Activated naive CD4-positive, alpha-beta T cell treated with anti-CD3 and anti-CD28 coated beads, Interleukin-2, amount 50 U/mL, for 72 hours (primary cell): ENCODE data around the gene ALG6. TPM values are rescaled to one million over a fixed set of nuclear protein-coding genes. Genes with fewer than 3 reads are reported as not detected.

Experiments used
- ATAC-seq, 2 donors: fragments of 150-1000 bp; cut with Tn5 transposase; 2 replicates each; pipeline ENCODE4 v1.10.0; 2021; ENCODE audit warnings: mild to moderate bottlenecking in 2 of 2, moderate library complexity in 2 of 2
- DNase-seq, 2 donors: peaks; one replicate each; pipeline ENCODE4 v3.0.0; 2021 to 2022; ENCODE audit warnings: low spot score in 2 of 2
- H3K27ac Mint-ChIP-seq, 2 donors: one replicate each; pipeline ENCODE4 v1.8.0; 2022; ENCODE audit warnings: mild to moderate bottlenecking in 2 of 2, mixed read lengths in 2 of 2
- H3K36me3 Mint-ChIP-seq, 2 donors: one replicate each; pipeline ENCODE4 v1.8.0; 2022; ENCODE audit warnings: mixed read lengths in 2 of 2
- H3K9me3 Mint-ChIP-seq, 2 donors: one replicate each; pipeline ENCODE4 v1.8.0; 2022; ENCODE audit warnings: mixed read lengths in 2 of 2
- total RNA-seq, 2 donors: library from RNA; stranded (reverse); gene quantifications; one replicate each; pipeline ENCODE4 v1.2.3, GENCODE V29; 2022

ALG6 gene
- 10 to 100 TPM; 19.8 to 21.1 TPM for total RNA-seq

GRCh38 chr1:63367215-63368103 is at the start of gene ALG6:
ALG6 (plus strand) TSS chr1:63367627; CDS start chr1:63370978, 3,351 bp downstream.
- Mint-ChIP-seq H3K27ac (peak within 1 kb of the TSS; percentile 86 to 96), H3K36me3 (peaks cover 5 to 21% of the 10 kb centered on the region in 2 donors), H3K9me3 (no peaks in the 10 kb centered on the region)
- ATAC-seq (peak; percentile 95 to 97), DNase-seq (peak; percentile 97)

DNA sequence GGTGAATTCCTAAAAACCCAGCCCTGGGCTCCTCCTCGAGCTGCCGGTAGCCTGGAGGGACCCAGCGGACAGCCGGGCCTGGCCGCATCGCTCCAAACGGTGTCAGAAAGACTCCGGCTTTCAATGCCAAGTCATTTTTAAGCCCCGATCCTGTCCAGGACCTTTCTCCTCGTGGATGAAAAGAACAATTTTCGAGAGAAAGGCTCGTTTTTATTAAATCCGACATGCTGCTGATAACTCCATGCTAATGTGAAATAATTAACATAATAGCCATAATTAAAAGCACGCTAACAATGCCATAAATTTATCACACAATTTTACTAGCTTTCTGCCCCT is 49.6 kb upstream of the ALG6 start:
- Mint-ChIP-seq H3K9me3 (peaks cover 7 to 8% of the 10 kb centered on the region in 2 donors), H3K27ac (no peak overlapping the region), H3K36me3 (peaks cover 28 to 41% of the 10 kb centered on the region in 2 donors)
- ATAC-seq = no peak
- no peak for DNase-seq

GRCh38 chr1:63318201-63318979 is 49.0 kb upstream of the ALG6 start:
- ATAC-seq (no peak), DNase-seq (peak in 1 of 2 donors; percentile 18)
- H3K36me3 Mint-ChIP-seq = peaks cover 28 to 41% of the 10 kb centered on the region in 2 donors
- H3K9me3 Mint-ChIP-seq = peaks cover 7 to 8% of the 10 kb centered on the region in 2 donors
- H3K27ac Mint-ChIP-seq = no peak overlapping the region

- Mint-ChIP-seq H3K36me3 (peaks cover 28 to 41% of the 10 kb centered on the region in 2 donors), H3K27ac (peak overlapping the region in 1 of 2 donors; percentile 68), H3K9me3 (peaks cover 7 to 8% of the 10 kb centered on the region in 2 donors)
- peak in 1 of 2 donors; percentile 10 for DNase-seq
- no peak for ATAC-seq
These were observed 48.1 kb upstream of the ALG6 start for GRCh38 chr1:63319046-63320021.

- DNase-seq = peak in 1 of 2 donors; percentile 27
- H3K27ac Mint-ChIP-seq = peak overlapping the region in 1 of 2 donors; percentile 68
- H3K9me3 Mint-ChIP-seq = peaks cover 7 to 8% of the 10 kb centered on the region in 2 donors
- no peak for ATAC-seq
- peaks cover 28 to 41% of the 10 kb centered on the region in 2 donors for H3K36me3 Mint-ChIP-seq
These were observed 47.3 kb upstream of the ALG6 start for GRCh38 chr1:63320022-63320721.

DNA sequence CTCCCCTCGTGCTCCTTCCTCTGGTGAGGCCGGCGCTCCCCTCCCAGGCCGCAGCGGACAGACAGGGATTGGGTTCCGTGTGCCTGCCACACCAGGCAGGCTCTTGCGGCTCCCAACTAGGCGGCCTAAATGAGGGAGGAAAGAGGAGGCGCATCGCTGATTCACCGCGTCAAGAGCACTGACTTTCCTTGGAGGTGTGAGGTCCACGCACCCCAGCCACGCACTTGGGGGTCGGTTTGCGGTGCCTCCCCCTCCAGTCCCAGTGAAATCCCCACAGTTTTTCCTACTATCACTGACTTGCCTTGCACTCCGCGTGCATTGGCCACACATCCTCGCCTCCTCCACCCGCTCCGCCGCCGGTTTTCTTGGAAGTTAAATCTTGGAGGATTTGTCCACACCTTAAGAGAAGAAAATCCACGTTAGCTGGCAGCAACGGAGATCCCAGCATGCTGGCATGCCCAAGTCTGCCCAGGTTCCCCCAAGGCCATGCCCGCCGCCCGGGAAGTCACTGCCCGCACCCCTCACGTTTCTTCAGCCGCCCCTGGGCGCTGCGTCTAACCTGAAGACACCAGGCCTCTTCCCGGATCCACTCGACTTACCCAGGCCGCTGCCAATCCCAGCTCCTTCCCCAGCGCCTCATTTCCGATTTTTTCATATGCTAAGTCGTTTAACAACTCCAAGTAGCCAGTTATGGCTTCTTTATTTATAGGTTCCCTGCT is 46.2 kb upstream of the ALG6 start:
- Mint-ChIP-seq H3K27ac (peak overlapping the region in 1 of 2 donors; percentile 52), H3K9me3 (peaks cover 7 to 8% of the 10 kb centered on the region in 2 donors), H3K36me3 (peaks cover 25 to 45% of the 10 kb centered on the region in 2 donors)
- peak in 1 of 2 donors; percentile 19 for DNase-seq
- ATAC-seq = no peak

DNA sequence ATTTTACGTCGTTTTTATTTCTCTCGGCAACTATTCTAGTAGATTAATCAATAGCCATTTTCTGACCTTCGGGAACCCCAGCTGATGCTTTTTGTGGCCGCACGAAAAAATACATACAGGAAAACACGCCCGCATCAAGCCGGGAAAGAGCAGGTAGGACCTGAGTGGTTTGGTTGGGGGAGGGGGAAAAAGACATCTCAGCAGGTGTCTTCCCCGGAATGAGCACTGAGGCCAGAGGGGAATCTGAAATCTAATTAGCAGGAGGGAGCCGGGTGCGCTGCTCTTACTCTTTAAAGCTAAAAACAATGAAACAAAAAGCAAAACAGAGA is 45.7 kb upstream of the ALG6 start:
- peak overlapping the region in 1 of 2 donors; percentile 52 for H3K27ac Mint-ChIP-seq
- ATAC-seq = no peak

GRCh38 chr1:63322114-63322943 is 45.1 kb upstream of the ALG6 start, which contains the start of gene FOXD3:
FOXD3 (plus strand) TSS chr1:63322567; CDS start chr1:63323059, 492 bp downstream.
- peak; percentile 38 to 39 for ATAC-seq
- Mint-ChIP-seq H3K27ac (peak within 1 kb of the TSS in 1 of 2 donors; percentile 52), H3K36me3 (peaks cover 24 to 54% of the 10 kb centered on the region in 2 donors), H3K9me3 (peaks cover 7 to 8% of the 10 kb centered on the region in 2 donors)
- peak in 1 of 2 donors; percentile 33 for DNase-seq

More for the DNA sequence above, 45.7 kb upstream of the ALG6 start:
- DNase-seq = peak in 1 of 2 donors; percentile 6
- Mint-ChIP-seq H3K9me3 (peaks cover 7 to 8% of the 10 kb centered on the region in 2 donors), H3K36me3 (peaks cover 24 to 48% of the 10 kb centered on the region in 2 donors)

- Mint-ChIP-seq H3K36me3 (peaks cover 29 to 57% of the 10 kb centered on the region in 2 donors), H3K9me3 (peaks cover 10 to 11% of the 10 kb centered on the region in 2 donors), H3K27ac (peak overlapping the region in 1 of 2 donors; percentile 9)
- peak; percentile 51 to 58 for ATAC-seq
- peak in 1 of 2 donors; percentile 49 for DNase-seq
These were observed 44.2 kb upstream of the ALG6 start for GRCh38 chr1:63322944-63323864.

DNA sequence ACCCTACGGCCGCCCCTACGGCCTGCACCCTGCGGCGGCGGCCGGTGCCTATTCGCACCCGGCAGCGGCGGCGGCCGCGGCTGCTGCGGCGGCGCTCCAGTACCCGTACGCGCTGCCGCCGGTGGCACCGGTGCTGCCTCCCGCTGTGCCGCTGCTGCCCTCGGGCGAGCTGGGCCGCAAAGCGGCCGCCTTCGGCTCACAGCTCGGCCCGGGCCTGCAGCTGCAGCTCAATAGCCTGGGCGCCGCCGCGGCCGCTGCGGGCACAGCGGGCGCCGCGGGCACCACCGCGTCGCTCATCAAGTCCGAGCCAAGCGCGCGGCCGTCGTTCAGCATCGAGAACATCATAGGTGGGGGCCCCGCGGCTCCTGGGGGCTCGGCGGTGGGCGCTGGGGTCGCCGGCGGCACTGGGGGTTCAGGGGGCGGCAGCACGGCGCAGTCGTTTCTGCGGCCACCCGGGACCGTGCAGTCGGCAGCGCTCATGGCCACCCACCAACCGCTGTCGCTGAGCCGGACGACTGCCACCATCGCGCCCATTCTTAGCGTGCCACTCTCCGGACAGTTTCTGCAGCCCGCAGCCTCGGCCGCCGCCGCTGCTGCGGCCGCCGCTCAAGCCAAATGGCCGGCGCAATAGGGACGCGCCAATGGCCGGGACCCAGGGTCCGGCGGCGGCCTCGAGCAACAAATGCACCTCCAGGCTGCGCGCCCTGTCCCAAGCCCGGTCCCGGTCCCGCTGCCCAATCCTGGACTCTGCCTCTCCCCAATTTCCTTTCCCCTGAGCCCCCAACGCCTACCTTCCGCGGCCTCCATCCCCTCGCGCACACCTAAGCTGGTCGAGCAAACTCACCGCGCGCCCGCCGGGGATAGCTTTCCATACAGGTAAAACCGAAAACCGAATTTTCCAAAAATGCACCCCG is 43.3 kb upstream of the ALG6 start:
- Mint-ChIP-seq H3K9me3 (peaks cover 8% of the 10 kb centered on the region in 2 donors), H3K36me3 (peaks cover 28 to 53% of the 10 kb centered on the region in 2 donors), H3K27ac (peak overlapping the region in 1 of 2 donors; percentile 91)
- DNase-seq = peak in 1 of 2 donors; percentile 10
- ATAC-seq = peak in 1 of 2 donors; percentile 12

DNA sequence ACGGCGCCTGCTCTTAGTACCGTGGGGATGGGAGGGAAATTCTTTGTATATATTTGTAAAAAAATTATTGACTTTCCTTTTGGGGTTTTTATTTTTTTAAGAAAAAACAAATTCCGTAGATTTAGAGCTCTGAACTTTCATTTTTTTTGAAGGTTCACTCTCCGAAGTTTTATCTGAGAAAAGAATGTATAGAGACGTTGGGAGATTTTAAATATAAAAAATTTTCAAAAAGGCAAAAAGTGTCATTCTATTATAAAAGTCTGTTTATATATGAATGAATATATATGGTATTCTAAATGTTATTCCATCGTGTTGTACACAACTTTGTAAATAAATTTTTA is 42.7 kb upstream of the ALG6 start:
- H3K9me3 Mint-ChIP-seq = peaks cover 4% of the 10 kb centered on the region in 2 donors
- peak overlapping the region in 1 of 2 donors; percentile 91 for H3K27ac Mint-ChIP-seq
- peaks cover 28 to 52% of the 10 kb centered on the region in 2 donors for H3K36me3 Mint-ChIP-seq
- DNase-seq = no peak
- ATAC-seq = no peak

DNA sequence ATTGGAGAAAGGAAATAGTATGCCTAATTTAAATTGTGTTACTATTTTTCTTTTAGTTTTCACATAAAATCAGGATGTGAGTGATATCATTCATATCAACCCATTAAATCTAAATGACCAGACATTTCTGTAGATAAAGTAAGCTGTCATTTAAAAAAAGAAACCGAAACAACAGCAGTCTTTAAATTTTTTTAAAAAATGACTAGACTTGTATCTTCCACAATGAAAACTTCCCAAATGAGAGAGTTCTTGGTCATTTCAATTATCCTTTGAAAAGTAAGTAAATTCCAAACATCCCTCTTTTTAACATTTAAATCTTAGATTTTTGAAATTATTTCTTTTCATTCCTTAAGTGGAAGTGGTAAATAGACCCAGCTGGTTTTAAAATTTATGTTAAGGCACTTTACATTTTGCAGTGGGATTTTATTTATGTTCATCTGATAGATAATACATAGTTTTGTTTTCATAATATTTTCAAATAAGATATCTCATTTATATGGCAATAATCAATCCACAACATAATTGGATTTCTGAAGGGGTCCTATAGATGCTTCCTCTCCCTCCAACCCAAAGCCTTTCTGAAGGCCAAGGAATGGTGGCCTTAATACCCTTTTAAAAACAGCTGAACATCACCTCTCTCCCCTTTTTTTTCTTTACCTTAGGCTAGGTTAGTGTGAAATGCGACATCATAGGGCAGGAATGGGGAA is 42.0 kb upstream of the ALG6 start:
- H3K36me3 Mint-ChIP-seq = peaks cover 26 to 47% of the 10 kb centered on the region in 2 donors
- no peak overlapping the region for H3K27ac Mint-ChIP-seq
- H3K9me3 Mint-ChIP-seq = peaks cover 4% of the 10 kb centered on the region in 2 donors
- ATAC-seq = no peak
- no peak for DNase-seq
